ENCODE measurements around the gene DENND2A.
"Not testable (repeated sequence)": the region's sequence is repeated elsewhere in the genome, so short reads cannot be mapped to it uniquely, and the experiment has no call there.

The DENND2A gene

GRCh38 chr7:140640727-140641523 is at the start of gene DENND2A:
DENND2A (minus strand) TSS chr7:140640813; CDS start chr7:140602397, 38,416 bp downstream.
- DNase-seq, result peak; percentile 57

- no peak for DNase-seq
These were observed 48.9 kb upstream of the DENND2A start for GRCh38 chr7:140689199-140690152.

- no peak for DNase-seq
These were observed 47.7 kb upstream of the DENND2A start for GRCh38 chr7:140688341-140688740.

GRCh38 chr7:140686921-140687320 is 46.3 kb upstream of the DENND2A start:
- no peak for DNase-seq

- no peak for DNase-seq
These were observed 44.9 kb upstream of the DENND2A start for GRCh38 chr7:140685407-140686087.

GRCh38 chr7:140684066-140684950 is 43.7 kb upstream of the DENND2A start:
- no peak for DNase-seq

- DNase-seq, result no peak
These were observed 43.0 kb upstream of the DENND2A start for GRCh38 chr7:140683657-140684056.

- DNase-seq, result no peak
These were observed 41.2 kb upstream of the DENND2A start for GRCh38 chr7:140681766-140682165.

GRCh38 chr7:140680886-140681285 is 40.3 kb upstream of the DENND2A start:
- DNase-seq, result no peak

- no peak for DNase-seq
These were observed 38.6 kb upstream of the DENND2A start for GRCh38 chr7:140679186-140679585.

GRCh38 chr7:140678816-140679130 is 38.2 kb upstream of the DENND2A start:
- DNase-seq, result no peak

- no peak for DNase-seq
These were observed 37.6 kb upstream of the DENND2A start for GRCh38 chr7:140678081-140678815.

- no peak for DNase-seq
These were observed 36.9 kb upstream of the DENND2A start for GRCh38 chr7:140677496-140677895.

GRCh38 chr7:140676956-140677355 is 36.3 kb upstream of the DENND2A start:
- DNase-seq, result not testable (repeated sequence)

GRCh38 chr7:140676306-140676705 is 35.7 kb upstream of the DENND2A start:
- DNase-seq, result peak; percentile 80

- no peak for DNase-seq
These were observed 35.1 kb upstream of the DENND2A start for GRCh38 chr7:140675726-140676125.

- DNase-seq, result peak; percentile 50
These were observed 34.5 kb upstream of the DENND2A start for GRCh38 chr7:140674899-140675701.

- DNase-seq, result peak; percentile 98
These were observed 33.8 kb upstream of the DENND2A start for GRCh38 chr7:140674356-140674800.

- peak; percentile 69 for DNase-seq
These were observed 33.2 kb upstream of the DENND2A start for GRCh38 chr7:140673774-140674155.

GRCh38 chr7:140673063-140673773 is 32.6 kb upstream of the DENND2A start:
- DNase-seq, result peak; percentile 77

Measured in RPMI8226 (cell line).